IMR-90 (cell line): ENCODE results near the gene SEL1L3. TPM values are rescaled to one million over a fixed set of nuclear protein-coding genes. Genes with fewer than 3 reads are reported as not detected.
A peak's percentile ranks its signal among the peaks of the same experiment; 100 is the strongest.

ENCODE experiments used
- ATAC-seq: fragments of 200-7000 bp; cut with Tn5 transposase; 2 replicates; pipeline ENCODE4 v1.9.1; 2020; ENCODE audit warnings: low read depth, mild to moderate bottlenecking, moderate library complexity
- BruUV-seq: library from RNA; stranded (reverse); fragments of 400-500 nt; replicated peaks from 2 replicates; lab custom pipeline; 2021; lab: Mats Ljungman, UMichigan
- CTCF ChIA-PET: fragments of 300-600 bp; formaldehyde crosslinking; extraction: SDS; loops from one replicate; lab custom pipeline; 2021; ENCODE audit warnings: antibody characterized with exemption; lab: Yijun Ruan, JAX
- POLR2A ChIA-PET: fragments of 300-600 bp; sonication (Branson Sonifier 250); formaldehyde crosslinking; loops from one replicate; lab custom pipeline; 2022; ENCODE audit warnings: antibody characterized with exemption; ENCODE audit not compliant: unreplicated experiment; lab: Charles Lee
- DNase-seq: peaks from one replicate; pipeline ENCODE4 v3.0.0; 2013
- H2AFZ ChIP-seq: replicated peaks from 2 replicates; pipeline ENCODE3; 2013; ENCODE audit warnings: low read length, mild to moderate bottlenecking; ENCODE audit not compliant: poor library complexity
- H2AK5ac ChIP-seq: 2 replicates; pipeline ENCODE4 v1.6.1; 2013; ENCODE audit warnings: low read depth, low read length, inconsistent platforms
- H2AK9ac ChIP-seq: replicated peaks from 2 replicates; pipeline ENCODE3; 2013; ENCODE audit warnings: mild to moderate bottlenecking, low read depth, low read length, moderate library complexity; ENCODE audit not compliant: poor library complexity
- H2BK120ac ChIP-seq: 2 replicates; pipeline ENCODE4 v1.6.1; 2013; ENCODE audit warnings: low read depth, low read length, inconsistent platforms
- H2BK15ac ChIP-seq: 3 replicates; pipeline ENCODE4 v1.6.1; 2013; ENCODE audit warnings: low read depth, low read length, inconsistent platforms
- H2BK20ac ChIP-seq: 2 replicates; pipeline ENCODE4 v1.6.1; 2013; ENCODE audit warnings: low read depth, mild to moderate bottlenecking, inconsistent platforms, low read length, moderate library complexity
- H2BK5ac ChIP-seq: 2 replicates; pipeline ENCODE4 v1.6.1; 2013; ENCODE audit warnings: mild to moderate bottlenecking, low read depth, low read length, inconsistent platforms; ENCODE audit not compliant: poor library complexity, severe bottlenecking
- H3K14ac ChIP-seq: replicated peaks from 2 replicates; pipeline ENCODE4 v1.6.1; 2013; ENCODE audit warnings: low read depth, low read length, inconsistent platforms
- H3K18ac ChIP-seq: 2 replicates; pipeline ENCODE4 v1.6.1; 2013; ENCODE audit warnings: low read depth, low read length, control low read depth
- H3K23ac ChIP-seq: 2 replicates; pipeline ENCODE4 v1.6.1; 2013; ENCODE audit warnings: low read depth, low read length, inconsistent platforms
- H3K27ac ChIP-seq: 2 replicates; pipeline ENCODE4 v1.5.1; 2013; ENCODE audit warnings: mild to moderate bottlenecking, control low read depth, low read length; ENCODE audit not compliant: insufficient read depth
- H3K27me3 ChIP-seq: 2 replicates; pipeline ENCODE4 v1.6.1; 2013; ENCODE audit warnings: low read length; ENCODE audit not compliant: control insufficient read depth, insufficient read depth
- H3K36me3 ChIP-seq: 2 replicates; pipeline ENCODE4 v1.6.1; 2013; ENCODE audit warnings: low read length, mixed read lengths; ENCODE audit not compliant: control insufficient read depth, insufficient read depth
- H3K4ac ChIP-seq: 2 replicates; pipeline ENCODE4 v1.6.1; 2013; ENCODE audit warnings: low read depth, low read length, inconsistent platforms
- H3K4me1 ChIP-seq: 2 replicates; pipeline ENCODE4 v1.6.1; 2013; ENCODE audit warnings: low read length, mixed read lengths; ENCODE audit not compliant: control insufficient read depth, insufficient read depth
- H3K4me2 ChIP-seq: 2 replicates; pipeline ENCODE4 v1.6.1; 2013; ENCODE audit warnings: low read depth, mild to moderate bottlenecking, control low read depth, low read length, moderate library complexity
- H3K4me3 ChIP-seq: 2 replicates; pipeline ENCODE4 v1.5.1; 2013; ENCODE audit warnings: low read depth, mild to moderate bottlenecking, control low read depth, low read length, moderate library complexity; ENCODE audit not compliant: insufficient read depth
- H3K56ac ChIP-seq: 2 replicates; pipeline ENCODE4 v1.6.1; 2013; ENCODE audit warnings: low read length, inconsistent platforms; ENCODE audit not compliant: insufficient read depth; ENCODE audit errors: extremely low read depth
- H3K79me1 ChIP-seq, 2 experiments: 2 replicates each; pipeline ENCODE4 v1.6.1; 2013; ENCODE audit warnings: low read length in 2 of 2, inconsistent platforms in 1 of 2, low read depth in 1 of 2
- H3K9ac ChIP-seq: 2 replicates; pipeline ENCODE4 v1.6.1; 2013; ENCODE audit warnings: low read depth, low read length, control low read depth
- H3K9me1 ChIP-seq: 2 replicates; pipeline ENCODE4 v1.6.1; 2013; ENCODE audit warnings: low read length, inconsistent platforms; ENCODE audit not compliant: insufficient read depth
- H3K9me3 ChIP-seq: 2 replicates; pipeline ENCODE4 v1.6.1; 2013; ENCODE audit warnings: low read length; ENCODE audit not compliant: control insufficient read depth, insufficient read depth
- H4K20me1 ChIP-seq: 2 replicates; pipeline ENCODE4 v1.6.1; 2013; ENCODE audit warnings: low read length, inconsistent platforms; ENCODE audit not compliant: insufficient read depth
- H4K5ac ChIP-seq: 2 replicates; pipeline ENCODE4 v1.6.1; 2013; ENCODE audit warnings: mild to moderate bottlenecking, low read depth, low read length, control low read depth
- H4K8ac ChIP-seq, 2 experiments: 2 replicates each; pipeline ENCODE4 v1.6.1; 2013; ENCODE audit warnings: low read depth in 2 of 2, low read length in 2 of 2, control low read depth in 1 of 2, inconsistent platforms in 1 of 2
- H4K91ac ChIP-seq: 2 replicates; pipeline ENCODE4 v1.6.1; 2013; ENCODE audit warnings: low read depth, low read length, inconsistent platforms; ENCODE audit not compliant: insufficient read depth
- BHLHE40 ChIP-seq: fragments of 150-350 bp; IDR thresholded peaks from 2 replicates; pipeline ENCODE4 v1.6.1; 2016; ENCODE audit warnings: mild to moderate bottlenecking, low read depth, low read length
- CEBPB ChIP-seq: IDR thresholded peaks from 2 replicates; pipeline ENCODE4 v1.6.1; 2012; ENCODE audit warnings: low read depth, low read length, improper control_type of control experiment
- CHD1 ChIP-seq: IDR thresholded peaks from 2 replicates; pipeline ENCODE4 v1.6.1; 2012; ENCODE audit warnings: low read depth, low read length, improper control_type of control experiment
- FOS ChIP-seq: fragments of 150-350 bp; IDR thresholded peaks from 2 replicates; pipeline ENCODE4 v1.6.1; 2016; ENCODE audit warnings: low read depth, low read length
- MAFK ChIP-seq: IDR thresholded peaks from 2 replicates; pipeline ENCODE4 v1.6.1; 2012; ENCODE audit warnings: low read depth, low read length, improper control_type of control experiment
- MAZ ChIP-seq: IDR thresholded peaks from 2 replicates; pipeline ENCODE4 v1.6.1; 2012; ENCODE audit warnings: low read depth, mild to moderate bottlenecking, low read length, improper control_type of control experiment, moderate library complexity, borderline replicate concordance
- MXI1 ChIP-seq: IDR thresholded peaks from 2 replicates; pipeline ENCODE4 v1.6.1; 2012; ENCODE audit warnings: low read depth, mild to moderate bottlenecking, low read length, moderate library complexity, borderline replicate concordance
- NFE2L2 ChIP-seq: fragments of 150-350 bp; IDR thresholded peaks from 2 replicates; pipeline ENCODE4 v1.6.1; 2016; ENCODE audit warnings: low read depth, mild to moderate bottlenecking, low read length
- POLR2A ChIP-seq: IDR thresholded peaks from 2 replicates; pipeline ENCODE4 v1.6.1; 2012; ENCODE audit warnings: mild to moderate bottlenecking, low read depth, low read length
- RAD21 ChIP-seq: IDR thresholded peaks from 2 replicates; pipeline ENCODE4 v1.6.1; 2012; ENCODE audit warnings: low read length, improper control_type of control experiment
- RCOR1 ChIP-seq: IDR thresholded peaks from 2 replicates; pipeline ENCODE4 v1.6.1; 2012; ENCODE audit warnings: mild to moderate bottlenecking, low read length, improper control_type of control experiment; ENCODE audit not compliant: insufficient replicate concordance
- WGBS, 2 experiments: methylation state at CpG; one replicate each; pipeline versions ENCODE4 v1.1.5 to v1.1.7; 2013; ENCODE audit warnings: missing lambda C conversion rate in 2 of 2; ENCODE audit not compliant: insufficient read length in 1 of 2; ENCODE audit errors: extremely low coverage in 2 of 2; 5-methylcytosine and 5-hydroxymethylcytosine counted together
- dilution Hi-C: fragments of 300-500 bp; cut with HindIII; formaldehyde crosslinking; loops from one replicate; pipeline ENCODE4 v1.14.3; 2018; ENCODE audit warnings: low sequenced_read_pairs; ENCODE audit not compliant: unreplicated experiment
- in situ Hi-C: fragments of 300-500 bp; cut with MboI; formaldehyde crosslinking; loops from 3 replicates; pipeline ENCODE4 v1.14.3; 2019; ENCODE audit warnings: low sequenced_read_pairs, inconsistent platforms, mixed read lengths
- intact Hi-C: fragments of 100-400 bp; cut with micrococcal nuclease; formaldehyde crosslinking; loops from 2 replicates; pipeline ENCODE4 v1.10.0; 2022
- polyA plus RNA-seq, 3 experiments: library from polyadenylated mRNA; depleted of rRNA; stranded (reverse); fragments of >200 nt; gene quantifications; 2 replicates each; pipeline ENCODE4 v1.2.3, GENCODE V29; 2012; ENCODE audit warnings: low replicate concordance in 1 of 3
- total RNA-seq: library from RNA; depleted of rRNA; stranded (reverse); fragments of >200 nt; gene quantifications from 2 replicates; pipeline ENCODE4 v1.2.3, GENCODE V29; 2012
- TF ChIP-seq, protein P1 (sequence below): fragments of 150-350 bp; IDR thresholded peaks from 2 replicates; pipeline ENCODE4 v1.6.1; 2016; ENCODE audit warnings: low read depth, mild to moderate bottlenecking, low read length, moderate library complexity, borderline replicate concordance
- TF ChIP-seq, protein P2 (sequence below): conservative IDR thresholded peaks from 2 replicates; pipeline ENCODE4 v1.5.1; 2012; ENCODE audit warnings: mild to moderate bottlenecking, low read depth, low read length, improper control_type of control experiment
- TF ChIP-seq, protein P3 (sequence below): fragments of 150-350 bp; IDR thresholded peaks from 2 replicates; pipeline ENCODE4 v1.6.1; 2017; ENCODE audit warnings: mild to moderate bottlenecking, antibody characterized with exemption, low read length, low read depth

SEL1L3 gene
- total and polyA plus RNA-seq, 2 of the 4 experiments (the other 2 are of a cell fraction), result 16.4 to 43.7 TPM

DNA sequence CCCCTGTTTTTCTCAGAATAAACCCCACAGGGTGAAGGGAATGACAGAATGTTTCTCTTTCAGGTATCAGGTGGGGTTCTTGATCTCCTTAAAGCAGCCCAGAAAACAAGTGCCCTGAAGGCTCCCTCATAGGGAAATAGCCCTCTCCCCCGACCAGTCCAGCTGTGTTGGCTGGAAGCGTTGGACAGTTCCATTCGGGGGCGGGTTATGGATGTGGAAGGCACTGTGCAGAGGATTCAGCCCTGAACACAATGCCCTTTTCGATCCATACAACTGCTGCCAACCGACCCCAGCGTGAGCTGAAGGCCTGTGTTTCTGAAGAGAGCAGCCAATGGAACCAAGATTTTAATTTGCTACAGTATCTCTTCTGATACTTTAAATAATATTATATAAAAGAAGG is 41.5 kb downstream of the SEL1L3 start:
- Histone ChIP-seq H4K91ac (no peak overlapping the region), H2BK120ac (no peak overlapping the region), H3K18ac (no peak overlapping the region), H2BK5ac (no peak overlapping the region), H2AK5ac (no peak overlapping the region), H3K4ac (no peak overlapping the region), H3K79me1 (peaks cover 0 to 5% of the 10 kb centered on the region in 2 experiments; a peak in 2 of 4 replicates), H3K9me3 (no peaks in the 10 kb centered on the region), H3K36me3 (peaks cover 3% of the 10 kb centered on the region), H4K20me1 (peaks cover 4% of the 10 kb centered on the region; the same call in 1 of the 2 replicates), H3K4me3 (no peak overlapping the region), H4K8ac (no peak overlapping the region), H2BK15ac (no peak overlapping the region), H2AK9ac (peak overlapping the region; percentile 49), H3K4me1 (peaks cover 18% of the 10 kb centered on the region), H3K14ac (no peak overlapping the region), H3K9ac (no peak overlapping the region), H3K27ac (no peak overlapping the region), H4K5ac (no peak overlapping the region), H3K23ac (no peak overlapping the region), H3K4me2 (no peak overlapping the region), H2BK20ac (no peak overlapping the region), H3K56ac (no peak overlapping the region), H3K27me3 (no peaks in the 10 kb centered on the region), H3K9me1 (peaks cover 25% of the 10 kb centered on the region), H2AFZ (peak overlapping the region; percentile 2)
- DNase-seq (no peak), ATAC-seq (no peak)
- dilution Hi-C loops (no loop called here), in situ Hi-C loops (no loop called here), intact Hi-C loops (no loop called here)
- POLR2A ChIA-PET, result no interaction called here
- TF ChIP-seq, protein P1, sequence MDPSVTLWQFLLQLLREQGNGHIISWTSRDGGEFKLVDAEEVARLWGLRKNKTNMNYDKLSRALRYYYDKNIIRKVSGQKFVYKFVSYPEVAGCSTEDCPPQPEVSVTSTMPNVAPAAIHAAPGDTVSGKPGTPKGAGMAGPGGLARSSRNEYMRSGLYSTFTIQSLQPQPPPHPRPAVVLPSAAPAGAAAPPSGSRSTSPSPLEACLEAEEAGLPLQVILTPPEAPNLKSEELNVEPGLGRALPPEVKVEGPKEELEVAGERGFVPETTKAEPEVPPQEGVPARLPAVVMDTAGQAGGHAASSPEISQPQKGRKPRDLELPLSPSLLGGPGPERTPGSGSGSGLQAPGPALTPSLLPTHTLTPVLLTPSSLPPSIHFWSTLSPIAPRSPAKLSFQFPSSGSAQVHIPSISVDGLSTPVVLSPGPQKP, result no peak
- TF ChIP-seq NFE2L2 (no peak), CHD1 (no peak), MXI1 (no peak), FOS (no peak), RCOR1 (no peak), RAD21 (no peak), CEBPB (no peak), BHLHE40 (no peak), MAFK (no peak), POLR2A (no peak), MAZ (no peak)
- TF ChIP-seq, protein P2, sequence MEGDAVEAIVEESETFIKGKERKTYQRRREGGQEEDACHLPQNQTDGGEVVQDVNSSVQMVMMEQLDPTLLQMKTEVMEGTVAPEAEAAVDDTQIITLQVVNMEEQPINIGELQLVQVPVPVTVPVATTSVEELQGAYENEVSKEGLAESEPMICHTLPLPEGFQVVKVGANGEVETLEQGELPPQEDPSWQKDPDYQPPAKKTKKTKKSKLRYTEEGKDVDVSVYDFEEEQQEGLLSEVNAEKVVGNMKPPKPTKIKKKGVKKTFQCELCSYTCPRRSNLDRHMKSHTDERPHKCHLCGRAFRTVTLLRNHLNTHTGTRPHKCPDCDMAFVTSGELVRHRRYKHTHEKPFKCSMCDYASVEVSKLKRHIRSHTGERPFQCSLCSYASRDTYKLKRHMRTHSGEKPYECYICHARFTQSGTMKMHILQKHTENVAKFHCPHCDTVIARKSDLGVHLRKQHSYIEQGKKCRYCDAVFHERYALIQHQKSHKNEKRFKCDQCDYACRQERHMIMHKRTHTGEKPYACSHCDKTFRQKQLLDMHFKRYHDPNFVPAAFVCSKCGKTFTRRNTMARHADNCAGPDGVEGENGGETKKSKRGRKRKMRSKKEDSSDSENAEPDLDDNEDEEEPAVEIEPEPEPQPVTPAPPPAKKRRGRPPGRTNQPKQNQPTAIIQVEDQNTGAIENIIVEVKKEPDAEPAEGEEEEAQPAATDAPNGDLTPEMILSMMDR, result no peak
- TF ChIP-seq, protein P3, sequence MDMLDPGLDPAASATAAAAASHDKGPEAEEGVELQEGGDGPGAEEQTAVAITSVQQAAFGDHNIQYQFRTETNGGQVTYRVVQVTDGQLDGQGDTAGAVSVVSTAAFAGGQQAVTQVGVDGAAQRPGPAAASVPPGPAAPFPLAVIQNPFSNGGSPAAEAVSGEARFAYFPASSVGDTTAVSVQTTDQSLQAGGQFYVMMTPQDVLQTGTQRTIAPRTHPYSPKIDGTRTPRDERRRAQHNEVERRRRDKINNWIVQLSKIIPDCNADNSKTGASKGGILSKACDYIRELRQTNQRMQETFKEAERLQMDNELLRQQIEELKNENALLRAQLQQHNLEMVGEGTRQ, result no peak
- CTCF ChIA-PET, result no interaction called here
- WGBS, 2 experiments, result 88% methylated on average over 3 of the region's 7 CpGs; no CpG with 5 or more reads in 1 of the 2 experiments
- BruUV-seq, result no TSS peak
